BE2C (cell line): ENCODE results near the gene SVEP1.

Source experiments
- DNase-seq: peaks from one replicate; pipeline ENCODE4 v3.0.0-alpha.2; 2020
- H3K27me3 ChIP-seq: fragments of 250-450 bp; sonication (Bioruptor Pico); 2 replicates; pipeline ENCODE4 v1.5.1; 2020; ENCODE audit warnings: mild to moderate bottlenecking
- H3K36me3 ChIP-seq: fragments of 250-450 bp; sonication (Bioruptor Pico); 2 replicates; pipeline ENCODE4 v1.5.1; 2020; ENCODE audit warnings: mild to moderate bottlenecking
- H3K4me1 ChIP-seq: fragments of 250-450 bp; sonication (Bioruptor Pico); 2 replicates; pipeline ENCODE4 v1.5.1; 2020
- H3K4me3 ChIP-seq: 2 replicates; pipeline ENCODE4 v1.5.1; 2011; ENCODE audit warnings: low read depth, low read length
- H3K9me3 ChIP-seq: fragments of 250-450 bp; sonication (Bioruptor Pico); 2 replicates; pipeline ENCODE4 v1.5.1; 2020
- CTCF ChIP-seq: IDR thresholded peaks from 2 replicates; pipeline ENCODE4 v1.5.1; 2012; ENCODE audit warnings: mild to moderate bottlenecking, low read depth, low read length

The SVEP1 gene

GRCh38 chr9:110509792-110510191 lies 69.7 kb downstream of the SVEP1 start:
- H3K27me3 ChIP-seq, result peaks cover 9% of the 10 kb centered on the region; the same call in 1 of the 2 replicates
- no peaks in the 10 kb centered on the region for H3K4me1 ChIP-seq
- no peak for DNase-seq
- H3K4me3 ChIP-seq, result no peak overlapping the region
- no peak for TF ChIP-seq CTCF
- H3K9me3 ChIP-seq, result no peaks in the 10 kb centered on the region; the same call in 1 of the 2 replicates
- H3K36me3 ChIP-seq, result no peaks in the 10 kb centered on the region

GRCh38 chr9:110502842-110503241 lies 76.7 kb downstream of the SVEP1 start:
- Histone ChIP-seq H3K36me3 (no peaks in the 10 kb centered on the region), H3K9me3 (no peaks in the 10 kb centered on the region), H3K27me3 (no peaks in the 10 kb centered on the region), H3K4me1 (no peaks in the 10 kb centered on the region), H3K4me3 (no peak overlapping the region)
- DNase-seq, result no peak
- no peak for TF ChIP-seq CTCF

- no peak for TF ChIP-seq CTCF
- Histone ChIP-seq H3K4me1 (no peaks in the 10 kb centered on the region), H3K36me3 (no peaks in the 10 kb centered on the region), H3K27me3 (no peaks in the 10 kb centered on the region), H3K4me3 (no peak overlapping the region), H3K9me3 (no peaks in the 10 kb centered on the region)
- no peak for DNase-seq
Observed at GRCh38 chr9:110499608-110500007, 79.9 kb downstream of the SVEP1 start.

GRCh38 chr9:110487196-110487595 lies 92.3 kb downstream of the SVEP1 start:
- Histone ChIP-seq H3K4me1 (no peaks in the 10 kb centered on the region), H3K4me3 (no peak overlapping the region), H3K9me3 (no peaks in the 10 kb centered on the region), H3K36me3 (no peaks in the 10 kb centered on the region), H3K27me3 (no peaks in the 10 kb centered on the region; the same call in 1 of the 2 replicates)
- no peak for DNase-seq
- no peak for TF ChIP-seq CTCF

GRCh38 chr9:110486218-110486617 lies 93.3 kb downstream of the SVEP1 start:
- Histone ChIP-seq H3K27me3 (no peaks in the 10 kb centered on the region; the same call in 1 of the 2 replicates), H3K36me3 (no peaks in the 10 kb centered on the region), H3K9me3 (no peaks in the 10 kb centered on the region), H3K4me3 (no peak overlapping the region), H3K4me1 (no peaks in the 10 kb centered on the region)
- TF ChIP-seq CTCF, result no peak
- no peak for DNase-seq

- no peak overlapping the region for H3K4me3 ChIP-seq
- no peak for TF ChIP-seq CTCF
Observed at GRCh38 chr9:110479481-110479880, 100.1 kb downstream of the SVEP1 start.

More at GRCh38 chr9:110479481-110479880, 100.1 kb downstream of the SVEP1 start:
- Histone ChIP-seq H3K4me1 (no peaks in the 10 kb centered on the region), H3K36me3 (no peaks in the 10 kb centered on the region), H3K9me3 (no peaks in the 10 kb centered on the region), H3K27me3 (no peaks in the 10 kb centered on the region)
- no peak for DNase-seq
